Liver (tissue), 3 donors: ENCODE results near the gene NIPAL4.
"Not testable (repeated sequence)": the region's sequence is repeated elsewhere in the genome, so short reads cannot be mapped to it uniquely, and the experiment has no call there.

ENCODE experiments used
- CTCF ChIP-seq: fragments of 150-350 bp; IDR thresholded peaks from 2 replicates; pipeline ENCODE4 v1.5.1; 2017; ENCODE audit warnings: improper control_type of control experiment, low read depth, low read length; ENCODE audit not compliant: missing input control
- EGR1 ChIP-seq, 2 donors: IDR thresholded peaks; 2 replicates each; pipeline ENCODE4 v1.6.1; 2016 to 2018; ENCODE audit warnings: antibody characterized with exemption in 2 of 2, low read depth in 2 of 2
- GABPA ChIP-seq, 2 donors: IDR thresholded peaks in 1 of 2; conservative IDR thresholded peaks in 1 of 2; 2 replicates each; pipeline ENCODE4 v1.6.1; 2016; ENCODE audit warnings: antibody characterized with exemption in 2 of 2, mild to moderate bottlenecking in 1 of 2, moderate library complexity in 1 of 2
- HNF4A ChIP-seq, 2 donors: conservative IDR thresholded peaks; 2 replicates each; pipeline ENCODE4 v1.6.1; 2016; ENCODE audit warnings: antibody characterized with exemption in 2 of 2, mild to moderate bottlenecking in 2 of 2
- NR2F2 ChIP-seq: IDR thresholded peaks from 2 replicates; pipeline ENCODE4 v1.6.1; 2016; ENCODE audit warnings: antibody characterized with exemption
- REST ChIP-seq: IDR thresholded peaks from 2 replicates; pipeline ENCODE4 v1.6.1; 2016; ENCODE audit warnings: antibody characterized with exemption, mild to moderate bottlenecking
- SP1 ChIP-seq: IDR thresholded peaks from 2 replicates; pipeline ENCODE4 v1.6.1; 2018; ENCODE audit warnings: antibody characterized with exemption, mild to moderate bottlenecking
- YY1 ChIP-seq: IDR thresholded peaks from 2 replicates; pipeline ENCODE4 v1.6.1; 2016; ENCODE audit warnings: antibody characterized with exemption, mild to moderate bottlenecking
- donor health status: healthy.
- donor health status: healthy.

- TF ChIP-seq SP1; CTCF; REST; EGR1 (IDR thresholded peaks at IDR 0.05; ENCODE audit: low read depth in 2 of 2); HNF4A (conservative IDR thresholded peaks at IDR 0.05); NR2F2; YY1; GABPA (IDR thresholded peaks at IDR 0.05 in 1 of 2, conservative IDR thresholded peaks at IDR 0.05 in 1 of 2): not testable (repeated sequence)
These were observed 30.1 kb upstream of the NIPAL4 start for GRCh38 chr5:157429920-157430319.
